Activated CD8-positive, alpha-beta memory T cell treated with anti-CD3 and anti-CD28 coated beads for 36 hours (primary cell): ENCODE data around the gene FOCAD. TPM values are rescaled to one million over a fixed set of nuclear protein-coding genes. Genes with fewer than 3 reads are reported as not detected.

ENCODE experiments used
- CTCF ChIA-PET: fragments of 350-600 bp; sonication (Branson Sonifier 250); formaldehyde crosslinking; loops from one replicate; lab custom pipeline; 2021; ENCODE audit warnings: antibody characterized with exemption; lab: Charles Lee
- POLR2A ChIA-PET: fragments of 350-600 bp; sonication (Branson Sonifier 250); formaldehyde crosslinking; loops from one replicate; lab custom pipeline; 2021; ENCODE audit warnings: antibody characterized with exemption; lab: Charles Lee
- total RNA-seq, 2 experiments: library from RNA; stranded (reverse); gene quantifications; one replicate each; pipeline ENCODE4 v1.2.3, GENCODE V29; 2021

FOCAD gene
- total RNA-seq, 2 experiments from 2014 or later: 27.8 to 29.4 TPM

DNA sequence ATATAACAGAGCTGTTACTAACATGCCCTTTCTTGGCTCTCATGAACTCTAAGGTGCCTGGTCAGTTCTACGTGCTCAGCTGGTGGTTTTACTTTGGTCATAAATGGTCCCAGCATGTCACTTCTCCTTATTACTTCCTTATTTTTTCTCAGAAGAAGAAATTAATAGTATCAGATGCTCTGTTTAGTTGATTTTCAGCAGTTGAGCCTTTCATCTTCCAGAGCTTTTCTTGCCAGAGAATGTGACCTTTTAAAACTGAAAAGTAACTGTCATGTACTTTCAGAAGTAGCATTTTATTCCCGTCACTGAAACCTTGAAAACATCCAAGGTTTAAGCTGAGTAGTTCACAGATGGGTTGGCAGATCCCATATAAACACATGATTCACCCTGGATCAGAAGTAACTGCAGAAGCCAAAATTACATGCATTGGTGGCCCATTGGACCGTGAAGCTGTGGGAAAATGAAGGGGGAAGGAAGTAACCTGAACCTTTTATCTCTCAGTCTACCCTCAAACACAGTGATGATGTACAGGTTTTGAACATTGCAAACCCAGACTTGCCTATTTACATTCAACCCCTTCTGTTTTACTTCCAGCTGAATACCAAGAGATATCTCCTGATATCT lies 296.9 kb downstream of the FOCAD start:
- POLR2A ChIA-PET: no interaction called here
- CTCF ChIA-PET: interaction anchor here (0.6 to 0.9 kb wide), 2 partner anchors 8 to 12 kb away, joined by 3 read pairs; no protein-coding TSS in a partner anchor

DNA sequence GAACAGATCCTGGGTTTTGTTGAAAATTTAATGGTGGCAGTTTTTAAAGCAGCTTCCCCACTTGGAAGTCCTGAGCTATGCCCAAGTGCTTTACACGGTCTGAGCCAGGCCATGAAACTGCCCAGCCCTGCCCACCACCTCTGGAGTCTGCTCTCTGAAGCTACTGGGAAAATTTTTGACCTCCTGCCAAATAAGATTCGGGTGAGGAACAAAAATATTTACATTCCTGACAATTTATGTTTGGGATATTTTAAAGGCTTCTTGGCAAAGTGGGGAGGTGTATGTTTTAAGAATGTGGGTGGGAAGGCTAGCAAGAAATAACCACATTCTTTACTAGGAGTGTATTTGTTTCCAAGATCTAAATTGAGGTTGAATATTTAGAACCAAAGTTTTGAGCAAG lies 297.4 kb downstream of the FOCAD start:
- CTCF ChIA-PET: interaction anchor here (0.6 to 0.9 kb wide), 2 partner anchors 8 to 11 kb away, joined by 3 read pairs; no protein-coding TSS in a partner anchor
- POLR2A ChIA-PET: no interaction called here

DNA sequence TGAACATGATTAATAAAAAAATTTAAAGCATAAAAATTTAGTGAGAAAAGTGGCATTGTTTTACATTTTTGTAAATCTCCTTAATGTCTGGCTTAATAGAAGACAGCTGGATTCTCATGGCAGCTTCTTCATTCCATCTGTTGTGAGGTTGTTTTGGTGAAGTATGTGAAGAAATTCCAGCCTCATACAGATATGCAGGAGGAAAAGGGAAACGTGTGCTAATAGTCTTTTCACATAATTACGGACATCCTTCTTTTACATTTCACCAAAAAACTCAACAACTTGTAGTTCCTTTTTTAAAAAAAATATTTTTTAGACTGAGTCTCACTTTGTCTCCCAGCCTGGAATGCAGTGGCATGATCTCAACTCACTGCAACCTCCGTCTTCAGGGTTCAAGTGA lies 300.4 kb downstream of the FOCAD start:
- ChIA-PET CTCF (no interaction called here), POLR2A (no interaction called here)

DNA sequence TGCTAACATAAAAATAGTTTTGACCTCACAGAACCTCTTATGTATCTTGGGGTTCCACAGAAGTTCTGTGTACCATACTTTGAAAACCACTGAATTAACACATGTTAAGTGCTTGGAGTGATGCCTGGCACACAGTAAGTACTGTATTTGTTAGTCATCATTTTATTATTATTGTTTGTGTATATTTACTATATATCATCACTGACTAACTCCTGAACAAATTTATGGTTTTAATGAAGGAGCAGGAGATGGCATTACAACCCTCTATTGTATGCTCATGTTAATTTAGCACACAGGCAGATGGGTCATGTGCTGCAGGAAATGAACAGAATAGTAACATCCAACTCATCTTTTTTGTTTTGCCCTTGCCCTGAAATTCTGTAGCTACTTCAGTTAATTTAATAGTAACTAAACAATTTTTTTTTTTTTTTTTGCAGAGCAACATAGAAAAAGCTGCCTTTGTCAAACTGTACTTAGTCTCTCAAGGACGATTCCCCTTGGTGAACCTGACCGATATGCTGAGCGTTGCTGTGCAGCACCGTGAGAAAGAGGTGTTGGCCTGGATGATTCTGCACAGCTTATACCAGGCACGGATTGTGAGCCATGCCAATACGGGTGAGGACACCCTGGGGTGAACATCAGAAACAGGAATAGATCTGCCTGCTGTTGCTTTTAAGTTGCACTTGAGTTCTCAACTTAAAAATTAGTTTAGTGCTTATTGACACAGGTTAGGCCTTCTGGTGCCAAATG lies 302.0 kb downstream of the FOCAD start:
- ChIA-PET CTCF (no interaction called here), POLR2A (interaction anchor here (0.6 kb wide), 1 partner anchor 895 kb away, joined by 4 read pairs; no protein-coding TSS in a partner anchor)

DNA sequence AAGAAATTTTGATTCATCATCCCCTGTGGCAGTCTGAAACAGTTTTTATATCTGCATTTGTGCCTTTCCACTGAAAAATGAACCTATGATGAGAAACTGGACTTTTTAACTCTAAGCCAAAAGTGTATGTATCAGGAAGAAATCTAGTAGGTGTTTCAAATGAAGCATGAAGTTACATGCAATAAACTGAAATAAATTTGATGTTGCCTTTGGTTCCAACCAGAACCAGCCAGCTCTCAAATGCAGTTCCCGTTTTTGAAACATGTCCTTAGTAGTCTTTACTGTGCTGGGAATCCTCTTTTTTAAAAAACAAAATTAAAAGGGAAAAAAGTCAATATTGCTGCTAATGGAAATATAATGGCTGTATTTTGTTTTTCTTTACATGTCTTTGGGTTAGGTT lies 303.5 kb downstream of the FOCAD start:
- CTCF ChIA-PET: no interaction called here
- POLR2A ChIA-PET: no interaction called here

DNA sequence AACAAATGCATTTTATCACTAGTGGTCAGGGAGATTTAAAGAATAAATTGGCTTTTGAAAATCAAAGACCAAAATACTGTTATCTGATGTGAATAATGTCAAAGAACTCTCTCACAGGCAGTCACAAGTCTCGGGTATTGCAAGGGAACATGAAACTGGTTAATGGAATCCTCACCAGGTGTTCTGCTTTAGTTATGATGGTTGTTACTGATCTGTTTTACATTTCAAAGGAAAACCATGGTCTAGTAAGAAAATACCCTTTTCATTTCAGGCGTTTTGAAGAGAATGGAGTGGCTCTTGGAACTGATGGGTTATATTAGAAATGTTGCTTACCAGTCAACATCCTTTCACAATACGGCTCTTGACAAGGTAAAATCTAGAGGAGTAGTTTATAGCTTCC lies 304.0 kb downstream of the FOCAD start:
- POLR2A ChIA-PET: no interaction called here
- CTCF ChIA-PET: no interaction called here

DNA sequence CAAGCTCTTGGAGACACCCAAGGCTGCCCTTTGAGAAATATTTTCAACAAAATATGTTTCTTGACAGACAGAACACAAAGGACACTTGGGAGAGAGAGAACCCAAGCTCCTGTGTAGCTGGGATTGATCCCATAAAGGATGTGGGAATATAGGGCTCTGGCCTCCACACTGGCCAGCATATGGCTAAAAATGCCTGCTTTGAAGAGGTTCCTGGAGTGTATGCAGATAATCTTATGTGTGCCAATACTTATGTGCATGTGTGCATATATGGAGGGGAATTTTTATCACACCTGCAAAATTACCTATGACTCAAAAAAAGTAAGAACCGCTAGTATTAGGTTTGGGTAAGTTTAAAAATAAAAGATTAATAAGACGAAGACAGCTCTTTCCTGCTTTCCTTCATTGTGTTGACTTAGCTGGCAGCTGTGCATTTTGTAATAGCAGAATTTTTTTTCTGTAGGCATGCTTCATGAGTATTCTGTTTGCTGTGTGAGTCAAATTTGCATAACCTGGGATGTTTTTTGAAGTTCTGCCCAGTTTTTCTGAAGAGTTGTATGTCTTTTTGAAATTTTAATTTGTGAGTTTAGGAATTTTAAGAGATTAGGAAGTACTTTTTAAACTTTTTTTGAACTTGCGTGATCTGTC lies 304.7 kb downstream of the FOCAD start:
- ChIA-PET CTCF (no interaction called here), POLR2A (no interaction called here)

DNA sequence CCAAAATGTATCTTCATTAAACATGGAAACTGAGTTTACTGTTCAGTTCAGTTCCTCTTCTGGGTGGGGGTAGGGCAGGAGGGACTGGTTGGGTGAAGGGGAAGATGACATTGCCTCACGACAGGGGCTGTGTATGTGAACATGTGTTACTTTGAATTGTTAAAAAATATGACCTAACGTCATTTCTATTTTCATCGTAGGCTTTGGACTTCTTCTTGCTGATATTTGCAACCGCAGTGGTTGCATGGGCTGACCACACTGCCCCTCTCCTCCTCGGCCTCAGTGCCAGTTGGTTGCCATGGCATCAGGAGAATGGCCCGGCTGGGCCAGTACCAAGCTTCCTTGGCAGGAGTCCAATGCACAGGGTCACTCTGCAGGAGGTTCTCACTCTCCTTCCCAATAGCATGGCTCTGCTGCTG lies 305.9 kb downstream of the FOCAD start:
- ChIA-PET CTCF (no interaction called here), POLR2A (no interaction called here)

DNA sequence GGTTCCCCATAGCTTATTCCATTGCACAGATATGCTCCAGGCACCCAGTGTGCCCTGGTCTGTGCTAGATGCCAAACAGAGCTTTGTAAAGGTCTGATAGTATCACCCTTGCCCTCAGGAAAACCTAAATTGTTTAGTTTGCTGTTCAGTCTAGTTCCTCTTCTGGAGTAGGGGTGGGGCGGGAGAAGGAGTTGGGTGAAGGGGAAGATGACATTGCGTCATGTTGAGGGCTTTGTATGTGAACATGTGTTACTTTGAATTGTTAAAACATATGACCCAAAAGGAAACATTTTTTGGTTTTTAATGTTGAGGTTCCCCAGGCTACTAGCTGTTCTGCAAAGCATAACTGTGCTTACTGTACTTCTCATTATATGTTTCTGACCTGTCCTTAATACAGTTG lies 306.8 kb downstream of the FOCAD start:
- ChIA-PET POLR2A (no interaction called here), CTCF (no interaction called here)

DNA sequence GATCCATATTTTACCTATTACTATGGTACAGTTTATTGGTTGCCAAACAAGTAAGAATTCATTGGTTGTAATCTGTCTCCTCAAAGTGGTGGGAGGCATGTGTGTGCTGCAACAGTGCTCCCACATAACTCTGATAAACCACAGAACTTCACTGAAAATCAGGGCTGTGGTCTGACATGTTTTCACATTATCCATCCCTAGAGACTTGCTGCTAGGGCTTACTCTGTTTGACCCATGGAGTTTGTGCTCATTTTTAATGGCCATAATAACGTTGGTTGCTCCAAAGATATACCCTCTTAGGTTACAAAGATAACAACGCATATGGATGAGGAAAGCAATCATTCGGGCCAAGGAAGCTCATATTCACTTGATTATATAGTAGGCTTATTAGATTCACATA lies 310.4 kb downstream of the FOCAD start:
- ChIA-PET CTCF (no interaction called here), POLR2A (no interaction called here)

DNA sequence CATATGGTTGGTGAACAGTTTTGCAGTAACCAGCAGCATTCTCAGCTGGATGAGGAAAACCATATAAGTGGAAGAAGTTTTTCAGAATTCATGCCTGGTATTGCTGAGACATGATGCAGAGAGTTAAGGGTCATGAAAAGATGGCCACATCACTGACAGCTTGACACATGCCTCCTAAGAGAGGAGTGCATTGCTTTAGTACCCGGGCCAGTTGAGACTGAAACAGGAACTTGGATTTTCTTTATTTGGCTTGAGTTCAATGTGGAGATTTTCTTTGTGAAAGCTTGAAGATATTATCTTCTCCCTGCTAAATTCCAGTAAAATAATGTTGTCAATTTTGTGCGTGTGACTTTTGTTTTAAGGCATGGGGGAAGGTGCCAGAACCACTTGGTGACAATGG lies 311.6 kb downstream of the FOCAD start:
- ChIA-PET POLR2A (no interaction called here), CTCF (no interaction called here)

DNA sequence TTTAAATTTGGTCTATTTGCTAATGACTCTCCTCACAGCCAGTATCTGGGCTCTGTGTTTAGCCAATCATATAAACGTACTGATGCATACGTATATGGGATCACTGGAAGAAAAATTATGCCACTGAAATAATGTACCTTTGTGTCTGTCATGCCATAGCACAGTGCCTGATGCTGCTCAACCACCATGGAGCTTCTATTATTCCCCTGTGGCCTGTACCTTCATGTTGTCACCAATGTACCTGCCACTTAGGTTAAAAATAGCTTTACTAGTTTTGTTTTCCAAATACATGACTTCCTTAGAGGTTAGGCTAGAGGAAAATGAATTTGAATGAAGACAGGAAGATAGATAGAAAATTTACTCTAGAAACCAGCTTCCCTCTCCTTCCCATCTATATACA lies 312.8 kb downstream of the FOCAD start:
- ChIA-PET POLR2A (interaction anchor here (0.6 kb wide), 1 partner anchor 46 kb away, joined by 3 read pairs; no protein-coding TSS in a partner anchor), CTCF (interaction anchor here (0.5 kb wide), 1 partner anchor 57 kb away, joined by 3 read pairs; no protein-coding TSS in a partner anchor)

DNA sequence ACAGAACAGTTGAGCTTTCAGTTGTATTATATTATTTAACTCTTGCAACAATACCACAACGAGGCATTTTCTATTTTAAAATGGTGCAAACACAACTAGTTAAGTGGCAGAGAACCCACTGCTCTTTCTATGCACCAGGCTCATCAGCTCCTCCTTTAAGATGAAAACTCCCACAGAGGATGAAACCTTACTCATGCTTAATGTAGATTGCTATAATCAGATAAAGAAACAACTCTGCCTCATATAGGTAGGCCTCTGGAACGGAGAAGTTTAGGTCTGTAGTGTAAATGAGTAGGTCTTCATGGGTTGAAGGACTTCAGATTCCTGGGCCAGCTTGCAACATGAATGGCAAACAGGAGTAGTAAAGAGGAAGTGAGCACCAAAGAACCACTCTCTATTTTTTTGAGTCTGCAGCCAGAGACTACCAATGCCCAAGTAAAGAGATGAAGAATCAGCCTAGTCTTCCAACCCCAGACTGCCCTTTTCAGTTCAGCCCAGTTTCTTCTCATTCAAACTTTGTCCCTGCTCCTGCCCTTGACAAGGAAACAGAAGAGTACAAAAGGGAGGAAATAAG lies 313.5 kb downstream of the FOCAD start:
- CTCF ChIA-PET: no interaction called here
- POLR2A ChIA-PET: no interaction called here

DNA sequence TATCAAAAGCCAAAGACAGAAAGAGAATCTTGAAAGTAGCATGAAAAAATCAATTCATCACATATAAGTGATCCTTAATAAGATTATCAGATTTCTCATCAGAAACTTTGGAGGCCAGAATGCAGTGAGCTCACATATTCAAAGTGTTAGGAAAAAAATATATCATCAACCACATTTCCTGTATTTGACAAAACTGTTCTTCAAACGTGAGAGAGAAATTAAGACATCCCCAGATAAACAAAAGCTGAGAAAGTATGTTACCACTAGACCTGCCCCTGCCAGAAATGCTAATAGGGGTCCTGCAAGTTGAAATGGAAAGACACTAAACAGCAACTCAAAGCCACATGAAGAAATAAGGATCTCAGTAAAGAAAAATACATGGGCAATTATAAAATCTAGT lies 317.5 kb downstream of the FOCAD start:
- POLR2A ChIA-PET: no interaction called here
- CTCF ChIA-PET: no interaction called here

DNA sequence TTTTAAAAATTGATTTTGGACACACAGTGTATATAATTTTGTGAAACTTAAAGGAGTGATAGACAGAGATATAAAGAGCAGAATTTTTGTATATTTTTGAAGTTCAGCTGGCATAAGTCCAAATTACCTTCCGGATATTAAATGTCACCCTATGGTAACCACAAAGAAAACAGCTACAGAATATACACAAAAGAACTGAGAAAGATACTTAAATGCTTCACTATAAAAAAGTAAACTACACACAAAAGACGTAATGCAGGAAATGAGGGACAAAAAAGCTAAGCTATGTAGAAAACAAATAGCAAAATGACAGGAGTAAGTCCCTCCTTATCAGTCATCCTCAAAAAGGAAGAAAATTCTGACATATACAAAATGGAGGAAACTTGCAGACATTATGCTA lies 318.0 kb downstream of the FOCAD start:
- CTCF ChIA-PET: no interaction called here
- POLR2A ChIA-PET: no interaction called here

DNA sequence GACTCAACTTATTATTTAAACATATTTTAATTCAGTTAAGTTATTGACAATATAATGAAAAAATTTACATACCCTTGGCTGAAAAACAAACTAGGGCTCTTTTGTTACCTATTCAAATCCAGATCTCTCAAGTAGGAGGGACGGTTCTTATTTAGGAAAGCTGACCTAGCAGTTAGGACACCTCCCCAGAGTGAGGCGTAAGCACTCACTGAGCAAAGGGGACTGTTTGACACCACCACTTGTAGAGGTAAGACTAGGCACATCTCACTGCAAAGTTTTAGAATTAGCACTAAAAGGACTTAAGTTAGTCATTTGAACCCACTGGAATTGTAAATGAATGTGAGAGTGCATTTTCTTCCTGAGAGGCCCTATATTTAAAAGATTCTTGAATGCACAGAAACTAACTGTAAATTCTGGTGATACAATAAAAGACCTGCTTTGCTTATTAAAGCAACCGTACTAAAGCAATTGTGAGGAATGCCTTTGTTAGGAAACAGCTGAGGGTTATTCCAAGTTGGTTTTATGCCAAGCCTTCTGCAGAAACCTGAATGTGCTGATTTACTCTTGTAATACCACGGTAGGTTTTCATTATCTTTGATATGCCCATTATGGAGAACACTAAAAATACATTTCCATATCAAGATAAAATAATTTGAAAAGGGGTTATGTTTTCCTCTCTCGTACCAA lies 331.2 kb downstream of the FOCAD start:
- POLR2A ChIA-PET: no interaction called here
- CTCF ChIA-PET: no interaction called here

DNA sequence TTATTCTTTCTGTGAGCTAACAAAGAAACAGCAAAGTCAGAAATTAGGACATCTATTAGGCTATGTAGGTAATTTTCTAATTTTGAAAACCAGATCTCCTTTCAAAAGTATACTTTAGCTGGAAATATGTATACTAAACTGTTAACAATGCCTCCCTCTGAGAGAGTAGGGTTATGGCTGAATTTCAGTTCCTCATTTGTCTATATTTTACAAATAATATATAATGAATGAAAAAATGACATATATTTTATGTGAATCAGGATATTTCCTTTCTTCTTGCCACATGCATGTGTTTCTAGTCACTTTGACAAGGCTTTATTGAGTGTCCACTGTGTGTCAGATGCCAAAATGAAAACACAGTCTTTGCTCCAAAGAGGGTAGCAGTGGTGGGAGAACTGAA lies 331.9 kb downstream of the FOCAD start:
- CTCF ChIA-PET: no interaction called here
- POLR2A ChIA-PET: no interaction called here

DNA sequence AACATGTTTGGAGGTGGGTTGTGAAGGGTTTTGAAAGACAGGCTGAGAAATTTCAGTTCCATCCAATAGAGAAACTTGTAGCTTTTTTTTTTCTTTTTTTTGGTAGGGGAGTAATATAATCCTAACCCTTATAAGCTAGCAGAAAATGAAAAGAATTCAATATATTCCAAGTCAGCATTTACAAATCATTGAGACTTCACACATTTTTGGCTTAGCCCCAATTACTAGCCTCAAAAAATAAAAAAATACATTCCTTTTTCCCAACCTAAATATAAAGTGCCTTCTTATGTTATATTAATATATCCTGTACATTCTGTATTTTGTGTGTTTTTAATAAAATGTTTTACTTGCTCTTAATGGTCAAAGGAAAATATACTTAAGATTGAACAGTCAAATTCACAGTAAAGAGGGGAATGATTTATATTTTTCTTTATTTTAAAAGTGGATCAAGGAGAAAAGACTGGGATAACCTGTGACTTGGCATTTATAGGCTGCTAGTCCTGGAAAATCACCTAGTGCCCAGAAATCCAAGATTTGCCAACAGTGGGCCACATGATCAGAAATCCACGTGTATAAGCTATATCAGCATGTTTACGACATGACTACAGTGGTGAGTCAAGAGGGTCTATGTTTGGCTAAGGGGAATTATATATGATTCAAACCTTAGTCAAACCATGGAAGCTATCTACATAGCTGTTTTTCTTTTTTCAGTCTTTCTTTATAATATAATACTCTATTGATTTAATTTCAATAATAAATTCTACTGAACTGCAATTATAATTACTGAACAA lies 332.8 kb downstream of the FOCAD start:
- ChIA-PET CTCF (no interaction called here), POLR2A (interaction anchor here (0.7 kb wide), 1 partner anchor 14 kb away, joined by 3 read pairs; no protein-coding TSS in a partner anchor)

DNA sequence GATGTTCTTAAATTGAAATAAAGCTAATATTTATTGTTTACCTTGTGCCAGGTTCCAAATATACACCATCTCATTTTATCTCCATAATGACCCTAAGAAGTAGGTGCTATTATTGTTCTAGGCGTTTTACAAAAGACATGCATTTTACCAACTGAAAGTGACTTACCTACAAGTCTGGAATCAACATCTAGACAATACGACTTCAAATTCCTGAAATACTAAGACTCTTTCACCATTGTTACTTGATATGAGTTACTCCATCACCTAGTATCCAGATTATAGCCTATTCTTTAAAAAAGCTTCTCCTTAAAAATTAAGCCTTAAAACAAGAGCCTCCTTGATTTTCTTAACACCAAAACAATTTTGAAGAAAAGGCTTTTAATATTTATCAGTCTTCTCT lies 334.1 kb downstream of the FOCAD start:
- POLR2A ChIA-PET: no interaction called here

More for the DNA sequence above, 334.1 kb downstream of the FOCAD start:
- CTCF ChIA-PET: interaction anchor here (1.6 kb wide), 1 partner anchor 9 kb away, joined by 3 read pairs; no protein-coding TSS in a partner anchor
